ENCODE data around the gene WRAP53.

Gene WRAP53

DNA sequence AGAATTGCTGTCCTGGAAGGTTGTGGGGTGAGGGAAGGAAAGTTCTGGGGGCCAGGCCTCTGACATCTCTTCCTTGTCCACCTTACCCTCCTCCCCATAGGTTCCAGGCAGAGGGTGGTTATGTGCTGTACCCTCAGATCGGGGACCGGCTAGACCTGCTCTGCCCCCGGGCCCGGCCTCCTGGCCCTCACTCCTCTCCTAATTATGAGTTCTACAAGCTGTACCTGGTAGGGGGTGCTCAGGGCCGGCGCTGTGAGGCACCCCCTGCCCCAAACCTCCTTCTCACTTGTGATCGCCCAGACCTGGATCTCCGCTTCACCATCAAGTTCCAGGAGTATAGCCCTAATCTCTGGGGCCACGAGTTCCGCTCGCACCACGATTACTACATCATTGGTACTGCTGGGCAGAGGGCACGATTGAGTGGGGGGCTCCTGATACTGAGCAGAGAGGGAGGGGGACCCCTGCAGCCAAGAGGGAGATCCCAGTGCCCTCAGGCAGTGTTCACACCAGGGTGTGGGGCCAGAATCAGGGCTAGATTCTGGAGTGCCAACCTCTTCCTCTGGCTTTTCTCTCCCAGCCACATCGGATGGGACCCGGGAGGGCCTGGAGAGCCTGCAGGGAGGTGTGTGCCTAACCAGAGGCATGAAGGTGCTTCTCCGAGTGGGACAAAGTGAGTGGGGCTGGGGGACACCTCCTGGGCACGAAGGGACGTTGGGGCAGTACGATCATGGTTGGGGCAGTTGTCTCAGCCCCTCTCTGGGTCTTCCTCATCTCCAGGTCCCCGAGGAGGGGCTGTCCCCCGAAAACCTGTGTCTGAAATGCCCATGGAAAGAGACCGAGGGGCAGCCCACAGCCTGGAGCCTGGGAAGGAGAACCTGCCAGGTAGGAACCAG is 19.8 kb downstream of the WRAP53 start:
- no peak for DNase-seq (ENCODE audit: low read depth in 1 of 2, low spot score in 1 of 2)

DNA sequence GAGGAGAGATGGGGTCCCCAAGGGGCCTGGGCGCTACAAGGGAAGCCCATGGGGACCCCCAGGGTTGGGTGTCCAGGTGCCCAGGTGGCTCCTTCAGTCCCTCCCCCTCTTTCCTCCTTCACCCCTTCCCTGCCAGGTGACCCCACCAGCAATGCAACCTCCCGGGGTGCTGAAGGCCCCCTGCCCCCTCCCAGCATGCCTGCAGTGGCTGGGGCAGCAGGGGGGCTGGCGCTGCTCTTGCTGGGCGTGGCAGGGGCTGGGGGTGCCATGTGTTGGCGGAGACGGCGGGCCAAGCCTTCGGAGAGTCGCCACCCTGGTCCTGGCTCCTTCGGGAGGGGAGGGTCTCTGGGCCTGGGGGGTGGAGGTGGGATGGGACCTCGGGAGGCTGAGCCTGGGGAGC is 20.8 kb downstream of the WRAP53 start:
- no peak for DNase-seq (ENCODE audit: low read depth in 1 of 2, low spot score in 1 of 2)

DNA sequence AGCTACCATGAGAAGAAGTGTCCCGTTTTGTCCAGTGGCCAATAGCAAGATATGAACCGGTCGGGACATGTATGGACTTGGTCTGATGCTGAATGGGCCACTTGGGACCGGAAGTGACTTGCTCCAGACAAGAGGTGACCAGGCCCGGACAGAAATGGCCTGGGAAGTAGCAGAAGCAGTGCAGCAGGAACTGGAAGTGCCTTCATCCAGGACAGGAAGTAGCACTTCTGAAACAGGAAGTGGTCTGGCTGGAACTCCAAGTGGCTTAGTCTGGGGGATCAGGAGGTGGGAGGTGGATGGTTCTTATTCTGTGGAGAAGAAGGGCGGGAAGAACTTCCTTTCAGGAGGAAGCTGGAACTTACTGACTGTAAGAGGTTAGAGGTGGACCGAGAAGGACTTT is 22.0 kb downstream of the WRAP53 start:
- DNase-seq (ENCODE audit: low read depth in 1 of 2, low spot score in 1 of 2), result no peak

DNA sequence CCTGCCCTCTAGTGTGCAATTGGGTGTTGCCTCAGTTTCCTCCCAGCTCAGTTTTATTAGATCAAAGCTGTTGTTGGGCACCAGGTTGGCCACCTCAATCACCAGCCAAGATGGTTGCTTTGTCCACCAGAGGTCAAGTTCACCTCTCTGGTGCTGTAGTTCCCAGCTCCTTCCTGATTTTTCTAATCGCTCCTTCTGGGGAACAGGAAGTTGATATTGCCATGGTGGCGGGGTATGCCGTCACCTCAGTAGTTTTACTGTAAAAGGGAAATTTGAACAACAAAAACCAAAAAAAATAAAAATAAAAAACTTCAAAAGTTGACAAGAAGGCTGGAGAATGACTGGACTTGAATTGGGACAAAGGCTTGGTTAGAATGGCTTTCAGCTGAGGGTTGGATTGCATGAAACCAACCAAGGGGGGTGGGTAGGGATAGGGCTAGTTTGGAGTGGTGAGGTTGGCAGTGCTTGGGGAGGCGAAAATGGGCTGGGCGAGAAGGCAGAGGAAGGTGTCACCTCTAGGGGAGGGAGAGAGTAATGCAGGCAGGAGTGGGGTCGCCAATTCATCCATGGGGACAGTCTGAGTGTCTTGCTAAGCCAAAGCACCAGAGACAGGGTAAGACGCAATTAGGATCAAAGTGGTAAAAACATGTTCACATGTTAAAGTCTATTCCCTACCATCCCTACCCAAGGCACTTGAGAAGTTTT is 22.9 kb downstream of the WRAP53 start:
- no peak for DNase-seq (ENCODE audit: low read depth in 1 of 2, low spot score in 1 of 2)

DNA sequence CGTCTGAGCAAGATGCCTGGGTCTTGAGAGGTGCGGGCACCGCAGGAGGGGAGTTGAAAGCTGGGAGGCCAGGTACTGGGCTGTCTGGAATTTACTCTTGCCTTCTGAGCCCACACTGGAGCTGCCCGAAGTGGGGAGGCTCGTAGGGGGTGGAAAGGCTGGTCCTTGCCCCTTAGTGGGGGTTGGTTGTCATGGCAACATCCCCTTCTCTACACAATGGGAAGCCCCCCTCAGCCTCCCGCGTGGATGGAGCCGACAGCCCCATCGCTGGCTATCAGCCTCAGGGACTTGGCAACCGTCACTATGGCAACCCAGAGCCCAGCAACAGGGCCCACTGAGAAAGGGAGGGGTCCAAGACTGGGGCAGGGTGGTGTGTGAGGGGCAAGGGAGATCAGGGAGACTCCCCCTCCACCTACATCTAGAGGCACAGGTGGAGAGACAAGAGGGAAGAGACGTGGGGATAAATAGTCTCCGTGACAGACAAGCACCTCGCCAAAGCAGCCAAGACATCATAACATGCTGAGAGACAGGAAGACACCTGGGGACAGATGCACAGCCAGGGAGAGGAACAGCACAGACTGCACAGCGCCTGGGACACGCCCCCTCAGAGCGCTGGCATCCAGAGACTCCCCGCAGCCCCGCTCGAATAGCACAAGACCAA is 24.0 kb downstream of the WRAP53 start:
- DNase-seq (ENCODE audit: low read depth in 1 of 2, low spot score in 1 of 2), result no peak

DNA sequence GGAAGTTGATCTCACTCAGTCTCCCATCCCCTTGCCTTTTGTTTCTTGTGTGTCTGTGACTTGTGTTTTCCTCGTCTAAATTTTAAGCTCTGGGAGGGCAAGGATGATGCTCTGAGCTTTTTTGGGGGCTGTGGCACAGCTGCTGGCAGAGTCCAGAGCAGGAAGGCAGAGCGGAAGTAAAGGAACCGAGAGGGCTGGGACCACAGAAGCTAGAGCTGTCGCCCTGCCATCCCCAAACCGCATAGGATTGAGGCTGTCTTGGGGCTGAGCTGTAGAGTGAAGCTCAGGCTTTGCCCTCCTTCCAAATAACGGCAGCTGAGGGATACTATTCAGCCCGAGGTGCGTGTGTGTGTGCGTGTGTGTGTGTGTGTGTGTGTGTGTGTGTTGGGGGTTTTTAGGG is 25.5 kb downstream of the WRAP53 start:
- DNase-seq (ENCODE audit: low read depth in 1 of 2, low spot score in 1 of 2), result no peak

DNA sequence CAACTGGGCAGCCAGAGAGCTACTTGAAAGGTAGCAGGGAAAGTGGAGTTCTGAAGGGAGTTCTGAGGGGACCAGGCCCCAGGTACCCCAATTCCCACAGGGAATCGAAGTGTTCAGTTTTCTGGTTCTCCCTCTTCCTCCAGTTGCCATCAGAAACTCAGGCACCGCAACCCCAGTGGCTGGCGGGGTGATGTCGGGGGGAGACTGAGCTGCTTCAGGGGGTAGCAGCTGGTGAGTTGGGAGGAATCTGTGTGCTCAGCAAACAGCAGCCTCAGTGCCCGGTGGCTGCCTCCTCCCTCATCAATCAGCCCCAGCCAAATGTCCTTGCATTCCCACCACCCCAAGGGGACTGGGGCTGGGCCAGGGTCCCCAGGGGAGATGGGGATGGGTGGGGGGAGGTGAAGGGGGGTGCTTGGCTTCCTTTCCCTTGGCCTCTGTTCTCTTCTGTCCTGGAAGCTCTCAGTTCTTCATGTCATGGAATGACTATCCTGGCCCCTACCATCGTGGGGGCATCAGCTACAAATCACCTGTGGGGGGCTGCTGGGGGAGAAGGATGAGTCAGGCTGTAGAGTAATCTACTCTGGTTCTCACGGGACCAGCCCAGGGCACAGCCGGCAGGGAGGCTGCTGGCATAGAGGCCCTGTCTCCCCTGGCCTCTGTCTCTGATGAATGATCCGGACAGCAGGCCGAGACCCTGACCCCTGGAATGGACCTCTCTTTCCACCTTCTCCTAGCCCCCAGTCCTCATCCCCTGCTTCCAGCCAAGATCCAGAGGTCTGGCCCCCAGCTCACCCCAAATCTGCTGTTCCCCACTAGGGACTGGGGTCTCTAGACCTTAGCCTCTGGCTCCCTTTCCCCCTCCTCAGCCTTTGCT is 26.7 kb downstream of the WRAP53 start:
- DNase-seq (ENCODE audit: low read depth in 1 of 2, low spot score in 1 of 2), result no peak

DNA sequence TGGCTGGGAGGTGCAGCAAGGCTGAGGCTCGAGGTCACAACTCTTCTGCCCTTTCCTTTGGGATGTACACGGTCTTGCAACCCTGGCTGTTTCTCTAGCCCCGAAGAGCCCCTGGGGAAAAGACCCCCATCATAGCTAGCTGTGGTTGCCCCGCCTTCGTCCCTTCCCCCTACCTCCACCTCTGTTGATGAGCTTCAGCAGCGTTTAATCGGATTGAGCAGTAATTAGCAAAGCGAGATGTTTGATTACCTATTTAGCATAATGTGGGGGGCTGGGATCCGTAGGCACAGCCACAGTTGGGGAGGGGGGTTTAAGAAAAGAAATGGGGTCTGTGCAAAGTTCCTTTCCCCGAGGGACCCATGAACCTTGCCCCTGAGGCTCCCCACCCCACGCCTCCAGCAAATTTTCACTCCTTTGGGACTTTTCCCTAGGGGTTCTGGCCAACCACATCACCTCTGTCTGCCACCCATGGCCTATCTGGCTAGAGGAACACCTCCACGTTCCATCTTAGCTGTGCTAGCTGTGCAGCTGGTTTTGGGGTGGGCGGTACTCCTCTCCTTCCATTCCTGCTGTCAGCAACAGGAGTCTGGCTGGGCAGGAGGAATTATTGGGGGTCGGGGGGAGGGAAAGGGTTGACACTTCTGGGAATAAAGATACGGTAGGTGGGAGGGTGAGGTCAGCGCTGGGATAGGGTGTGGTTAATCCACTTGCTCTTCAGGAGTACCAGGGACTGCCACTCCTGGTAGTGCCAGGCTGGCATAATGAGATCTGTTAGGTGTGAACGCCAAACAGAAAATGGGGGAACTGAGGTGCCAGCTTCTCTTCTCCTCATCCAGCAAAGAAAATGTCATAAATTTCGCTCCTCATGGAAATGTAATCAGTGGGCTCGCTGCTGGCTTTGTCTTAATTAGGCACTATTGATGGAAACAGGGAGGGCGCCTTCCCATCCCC is 27.9 kb downstream of the WRAP53 start:
- DNase-seq (ENCODE audit: low read depth in 1 of 2, low spot score in 1 of 2), result no peak

DNA sequence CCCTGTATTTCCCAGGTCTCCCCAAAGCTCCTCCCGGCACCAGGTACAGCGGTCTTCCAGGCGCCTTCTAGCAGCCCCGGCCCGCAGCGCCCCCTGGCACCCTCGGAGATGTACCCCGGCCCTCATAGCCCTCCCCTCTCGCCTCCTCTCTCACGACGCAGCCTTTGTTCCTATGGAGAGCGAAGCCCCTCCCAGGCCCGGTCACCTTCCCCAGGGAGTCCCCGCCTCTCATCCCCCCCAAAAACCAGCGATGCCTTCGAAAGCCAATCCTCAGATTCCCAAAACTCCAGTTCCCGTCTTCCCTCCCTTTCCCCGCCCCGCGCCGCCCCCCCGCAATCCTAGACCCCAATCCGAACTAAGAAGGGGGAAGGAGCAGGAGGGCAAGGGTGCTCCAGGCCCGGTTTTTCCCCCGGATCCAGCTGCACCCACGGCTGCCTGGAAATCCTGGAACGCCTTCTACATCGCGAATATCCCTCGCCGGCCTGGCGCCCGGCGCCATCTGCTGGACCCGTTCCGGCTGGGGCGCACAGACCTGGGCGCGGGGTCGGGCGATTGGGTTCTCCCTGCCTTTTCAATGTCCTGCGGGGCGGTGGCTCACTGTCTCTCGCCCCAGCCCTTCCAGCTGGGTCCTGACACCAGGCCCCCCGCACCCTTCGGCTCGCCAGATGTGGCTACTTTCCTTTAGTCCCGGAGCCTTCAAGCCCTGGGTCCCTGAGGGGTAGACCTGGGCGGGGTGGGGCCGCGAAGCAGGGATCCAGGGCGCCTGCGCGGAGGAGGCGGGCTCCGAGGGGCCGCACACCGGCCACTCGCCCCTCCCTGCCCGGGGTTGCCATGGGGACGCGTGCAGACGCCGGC is 28.9 kb downstream of the WRAP53 start, which contains the start of gene DNAH2:
DNAH2 (plus strand) TSS at position 844 of the 855 bp plus-strand sequence. CDS start 1,991 bp downstream, outside the sequence.
- no peak for DNase-seq (ENCODE audit: low read depth in 1 of 2, low spot score in 1 of 2)

DNA sequence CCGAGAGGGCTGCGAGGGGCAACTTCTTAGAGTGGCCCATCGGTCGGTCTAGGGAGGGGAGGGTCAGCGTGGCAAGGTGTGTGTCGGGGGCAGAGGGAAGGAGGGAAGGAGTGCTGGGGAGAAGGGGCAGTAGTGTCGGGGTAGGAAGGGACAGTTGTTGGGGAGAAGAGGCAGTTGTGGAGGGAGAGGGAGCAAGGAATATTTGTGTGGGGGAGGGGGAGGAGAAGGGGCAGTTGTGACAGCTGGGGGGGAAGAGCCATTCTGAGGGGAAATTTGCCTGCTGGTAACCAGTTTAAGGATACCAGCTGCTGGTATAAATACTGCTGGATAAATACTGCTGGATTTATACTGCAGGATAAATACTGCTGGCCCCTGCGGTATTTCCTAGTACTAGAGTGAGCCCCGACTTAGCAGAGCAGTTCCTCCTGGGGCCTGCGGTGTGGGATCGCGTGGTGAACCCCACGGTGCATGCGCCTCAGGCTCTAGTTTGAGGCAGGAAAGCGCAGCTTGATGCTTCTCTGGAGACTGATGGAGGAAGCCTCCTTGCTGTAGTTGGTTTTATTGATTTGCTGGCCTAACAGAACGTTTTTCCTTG is 29.6 kb downstream of the WRAP53 start:
- DNase-seq (ENCODE audit: low read depth in 1 of 2, low spot score in 1 of 2), result no peak

DNA sequence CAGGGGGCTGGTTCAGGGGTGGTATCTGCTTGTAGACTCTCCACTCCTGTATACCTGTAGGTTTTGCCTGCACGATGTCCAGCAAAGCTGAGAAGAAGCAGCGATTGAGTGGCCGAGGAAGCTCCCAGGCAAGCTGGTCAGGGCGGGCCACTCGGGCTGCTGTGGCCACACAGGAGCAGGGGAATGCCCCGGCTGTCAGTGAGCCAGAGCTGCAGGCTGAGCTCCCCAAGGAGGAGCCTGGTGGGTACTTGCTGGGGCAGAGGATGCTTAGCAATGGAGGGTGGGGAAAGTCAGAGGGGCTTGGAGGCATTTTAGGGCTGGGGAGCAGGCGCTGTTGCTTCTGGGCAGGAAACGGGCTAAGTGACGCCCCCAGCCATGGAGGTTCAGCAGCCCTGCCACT is 31.4 kb downstream of the WRAP53 start:
- DNase-seq (ENCODE audit: low read depth in 1 of 2, low spot score in 1 of 2), result no peak

DNA sequence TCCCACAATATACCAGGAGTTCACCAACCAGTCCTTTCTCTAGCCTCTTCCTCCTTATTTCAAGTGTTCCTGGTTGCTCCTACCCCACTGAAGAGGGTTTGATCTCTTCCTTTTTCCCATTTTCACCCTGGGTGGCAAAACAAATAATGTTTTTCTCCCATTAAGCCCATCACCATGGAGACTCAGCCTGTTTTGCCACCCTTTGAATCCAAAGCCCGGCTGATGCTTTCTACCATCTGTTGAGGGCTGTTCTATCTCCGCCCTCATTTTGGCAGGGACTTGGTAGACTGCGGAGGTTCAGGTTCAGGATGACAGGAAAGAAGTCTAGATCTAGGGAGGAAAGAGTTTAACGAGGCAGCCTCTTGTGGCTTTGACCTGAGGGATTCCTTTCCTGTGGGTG is 31.8 kb downstream of the WRAP53 start:
- DNase-seq (ENCODE audit: low read depth in 1 of 2, low spot score in 1 of 2), result no peak

DNA sequence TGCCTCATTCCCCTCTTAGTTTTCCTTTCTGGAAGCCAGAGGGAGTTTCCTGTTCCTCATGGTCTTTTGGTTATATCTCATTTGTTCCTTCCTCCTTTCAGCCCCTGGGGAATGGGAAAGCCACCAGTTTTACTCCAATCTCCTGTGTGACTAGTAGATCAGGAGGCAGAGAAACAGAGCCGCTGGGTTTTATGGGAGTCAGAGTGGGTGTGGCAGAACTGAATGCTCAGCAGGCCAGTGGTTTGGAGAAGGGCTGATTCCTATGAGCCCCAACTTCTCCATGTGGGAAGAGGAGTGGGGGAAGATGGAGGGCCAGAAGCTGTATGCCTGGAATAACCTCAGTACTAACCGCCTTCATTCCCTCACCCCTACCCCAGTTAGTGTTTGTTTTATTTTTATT is 33.3 kb downstream of the WRAP53 start:
- DNase-seq (ENCODE audit: low read depth in 1 of 2, low spot score in 1 of 2), result no peak

DNA sequence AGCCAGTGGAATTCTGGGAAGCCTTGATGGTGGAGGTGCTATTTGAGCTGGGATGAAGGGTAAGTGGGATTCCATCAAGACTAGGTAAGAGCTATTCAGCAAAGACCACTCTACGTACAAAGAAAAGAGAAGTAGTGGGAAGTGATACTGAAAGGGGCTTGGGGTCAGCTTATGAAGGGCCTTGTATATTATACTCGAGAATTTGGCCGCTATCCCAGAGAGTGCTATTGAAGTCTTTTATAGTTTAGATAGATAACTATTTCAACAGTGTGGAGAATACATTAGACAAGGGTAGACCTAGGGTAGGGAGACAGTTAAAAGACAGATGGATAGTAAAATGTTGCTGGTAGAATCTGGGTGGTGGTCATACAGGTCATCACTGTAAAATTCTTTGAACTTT is 39.6 kb downstream of the WRAP53 start:
- no peak for DNase-seq (ENCODE audit: low read depth in 1 of 2, low spot score in 1 of 2)

DNA sequence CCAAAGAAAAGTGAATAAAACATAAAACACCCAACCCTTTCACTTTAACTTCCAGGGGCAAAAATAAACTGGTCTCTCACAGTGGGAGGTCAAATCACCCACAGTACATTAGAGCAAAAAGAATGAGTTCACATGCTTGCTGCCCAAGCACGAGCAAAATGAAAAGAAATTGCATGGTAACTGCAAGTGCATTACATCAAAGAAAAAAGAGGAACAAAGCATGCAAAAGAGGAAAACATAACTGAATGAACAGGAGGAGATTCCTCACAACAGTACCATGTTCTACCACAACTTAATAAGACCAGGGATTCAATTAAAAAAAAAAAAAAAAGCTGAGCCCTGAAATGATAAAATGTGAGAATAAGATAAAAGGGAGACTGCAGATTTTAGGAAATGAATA is 41.5 kb downstream of the WRAP53 start:
- DNase-seq (ENCODE audit: low read depth in 1 of 2, low spot score in 1 of 2), result no peak

DNA sequence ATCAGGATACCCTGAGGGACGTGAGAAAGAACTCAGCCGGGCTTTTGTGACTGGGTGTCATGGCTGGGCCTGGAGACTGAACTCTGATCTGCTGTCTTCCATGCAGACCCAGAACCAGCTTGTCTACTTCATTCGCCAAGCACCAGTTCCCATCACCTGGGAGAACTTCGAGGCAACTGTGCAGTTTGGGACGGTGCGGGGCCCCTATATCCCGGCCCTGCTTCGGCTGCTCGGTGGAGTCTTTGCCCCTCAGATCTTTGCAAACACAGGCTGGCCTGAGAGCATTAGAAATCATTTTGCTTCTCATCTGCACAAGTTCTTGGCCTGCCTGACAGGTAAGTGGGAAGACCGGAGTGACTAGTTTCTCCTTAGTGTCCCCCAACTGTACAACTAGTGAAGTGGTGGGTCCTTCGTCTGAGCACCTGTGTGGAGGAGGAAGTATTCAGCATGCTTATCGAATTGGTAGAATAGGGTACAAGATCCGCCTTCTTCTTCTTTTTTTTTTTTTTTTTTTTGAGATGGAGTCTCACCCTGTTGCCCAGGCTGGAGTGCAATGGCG is 44.8 kb downstream of the WRAP53 start:
- DNase-seq (ENCODE audit: low read depth in 1 of 2, low spot score in 1 of 2), result no peak

DNA sequence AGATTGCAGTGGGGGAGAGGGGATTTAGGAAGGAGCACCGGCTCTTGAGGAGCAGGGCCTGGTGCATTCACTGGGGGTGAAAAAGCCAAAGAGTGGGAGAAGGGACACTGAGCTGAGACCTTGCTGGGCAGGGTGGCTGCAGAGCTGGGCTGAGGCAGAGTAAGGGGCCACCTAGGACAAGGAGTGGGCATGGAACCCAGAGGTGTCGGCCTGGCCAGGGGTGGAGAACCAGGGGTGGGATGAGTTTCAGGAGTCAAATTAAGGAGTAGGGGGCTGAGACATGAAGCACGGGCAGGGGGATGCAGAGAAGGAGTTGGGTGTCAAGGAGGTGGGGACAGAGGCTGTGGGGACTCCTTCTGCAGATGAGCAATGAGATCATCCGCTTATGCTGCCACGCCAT is 49.3 kb downstream of the WRAP53 start:
- DNase-seq (ENCODE audit: low read depth in 1 of 2, low spot score in 1 of 2), result no peak

DNA sequence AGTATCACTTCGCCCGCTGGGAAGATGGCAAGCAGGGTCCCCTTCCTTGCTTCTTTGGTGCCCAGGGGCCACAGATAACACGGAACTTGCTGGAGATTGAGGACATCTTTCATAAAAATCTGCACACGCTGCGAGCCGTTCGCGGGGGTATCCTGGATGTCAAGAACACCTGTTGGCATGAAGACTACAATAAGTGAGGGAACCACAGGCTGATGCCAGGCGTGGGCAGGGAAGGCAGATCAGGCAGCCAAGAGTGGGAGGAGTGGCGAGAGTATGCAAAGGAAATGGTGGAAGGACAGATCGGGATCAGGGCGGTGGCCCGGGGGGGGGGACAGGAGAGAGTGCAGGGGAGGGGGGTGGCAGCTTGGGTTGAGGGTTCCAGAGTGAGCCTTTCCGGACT is 51.5 kb downstream of the WRAP53 start:
- DNase-seq (ENCODE audit: low read depth in 1 of 2, low spot score in 1 of 2), result no peak
